ENCODE data around the gene NME9.

NME9 gene

DNA sequence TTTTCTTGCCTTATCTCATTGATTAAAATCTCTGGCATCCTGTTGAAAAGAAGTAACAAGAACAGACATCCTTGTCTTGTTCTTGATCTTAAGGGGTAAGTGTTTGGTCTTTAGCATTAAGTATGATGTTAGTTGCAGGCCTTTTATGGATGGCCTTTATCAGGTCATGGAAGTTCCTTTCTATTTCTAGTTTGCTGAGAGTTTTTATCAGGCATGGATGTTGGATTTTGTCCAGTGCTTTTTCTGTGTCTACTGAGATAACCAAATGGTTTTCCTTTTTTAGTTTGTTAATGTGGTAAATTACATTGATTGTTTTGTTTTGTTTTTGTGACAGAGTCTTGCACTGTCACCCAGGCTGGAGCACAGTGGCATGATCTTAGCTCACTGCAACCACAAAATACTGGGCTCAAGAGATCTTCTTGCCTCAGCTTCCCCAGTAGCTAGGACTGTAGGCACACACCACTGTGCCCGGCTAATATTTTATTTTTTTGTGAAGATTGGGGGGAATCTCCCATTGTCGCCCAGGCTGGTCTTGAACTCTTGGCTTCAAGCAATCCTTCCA is 45.0 kb upstream of the NME9 start:
- no peak for TF ChIP-seq CTCF (IDR thresholded peaks at IDR 0.05; ENCODE audit: low read depth, low read length)

GRCh38 chr3:138373736-138374094 is 44.1 kb upstream of the NME9 start:
- TF ChIP-seq CTCF (IDR thresholded peaks at IDR 0.05; ENCODE audit: low read depth, low read length) = no peak
- no peak overlapping the region for H3K4me3 ChIP-seq (ENCODE audit: low read depth, low read length)

More for the DNA sequence above, 45.0 kb upstream of the NME9 start:
- no peak overlapping the region for H3K4me3 ChIP-seq (ENCODE audit: low read depth, low read length)

GRCh38 chr3:138373087-138373735 is 43.6 kb upstream of the NME9 start:
- no peak overlapping the region for H3K4me3 ChIP-seq (ENCODE audit: low read depth, low read length)
- no peak for TF ChIP-seq CTCF (IDR thresholded peaks at IDR 0.05; ENCODE audit: low read depth, low read length)

- H3K4me3 ChIP-seq (ENCODE audit: low read depth, low read length) = no peak overlapping the region
- no peak for TF ChIP-seq CTCF (IDR thresholded peaks at IDR 0.05; ENCODE audit: low read depth, low read length)
Observed at GRCh38 chr3:138371070-138371965, 41.7 kb upstream of the NME9 start.

GRCh38 chr3:138370321-138370720 is 40.7 kb upstream of the NME9 start:
- H3K4me3 ChIP-seq (ENCODE audit: low read depth, low read length) = no peak overlapping the region
- TF ChIP-seq CTCF (IDR thresholded peaks at IDR 0.05; ENCODE audit: low read depth, low read length) = no peak

DNA sequence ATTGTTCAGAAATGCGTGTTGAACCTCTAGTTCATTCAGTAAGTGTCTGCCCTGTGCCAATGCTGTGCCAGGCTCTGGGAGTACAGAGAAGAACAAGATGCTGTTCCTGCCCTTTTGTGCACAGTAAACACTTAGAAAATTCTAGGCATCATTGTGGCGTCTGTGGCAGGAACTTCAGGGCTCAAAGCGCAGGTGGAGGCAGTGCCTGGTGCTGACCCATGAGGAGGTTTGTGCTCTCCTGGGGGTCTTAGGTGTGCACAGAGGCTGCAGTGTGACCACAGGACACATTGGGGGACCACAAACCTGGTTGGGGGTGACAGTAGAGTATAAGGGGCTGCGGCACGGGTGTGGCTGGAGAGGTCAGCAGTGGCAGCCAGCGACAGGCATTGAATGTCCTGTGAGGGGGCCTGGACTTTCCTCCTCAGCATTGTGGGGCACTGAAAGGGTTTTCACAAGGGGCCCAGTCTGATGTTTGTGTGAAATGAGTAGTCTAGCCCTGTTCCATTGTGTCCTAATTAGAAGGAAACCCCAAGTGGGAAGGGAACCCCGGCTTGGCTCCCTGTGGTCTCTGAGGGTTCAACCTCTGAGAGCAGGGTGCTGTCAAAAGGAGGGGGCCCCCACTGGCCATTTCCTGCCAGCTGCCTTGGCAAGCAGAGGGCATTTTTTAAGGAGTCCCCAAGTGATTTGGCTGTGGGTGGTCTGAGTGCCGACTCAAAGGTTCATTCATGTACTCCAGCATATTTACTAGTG is 39.7 kb upstream of the NME9 start:
- no peak overlapping the region for H3K4me3 ChIP-seq (ENCODE audit: low read depth, low read length)
- no peak for TF ChIP-seq CTCF (IDR thresholded peaks at IDR 0.05; ENCODE audit: low read depth, low read length)
